ENCODE measurements around the gene LRP2. TPM values are rescaled to one million over a fixed set of nuclear protein-coding genes. Genes with fewer than 3 reads are reported as not detected.

Gene LRP2
- polyA plus RNA-seq, 2 of the 4 experiments (the other 2 are of a cell fraction): 0.04 TPM; not detected in 1

- no peak for ATAC-seq
- ChIA-PET POLR2A (no interaction called here), CTCF (no interaction called here)
- no peak overlapping the region for H3K4me2 ChIP-seq
- FAIRE-seq: no peak
- no peak overlapping the region for H3K4me3 ChIP-seq
- H3K27ac ChIP-seq: no peak overlapping the region
- no peaks in the 10 kb centered on the region for H3K9me3 ChIP-seq
- no peak for DNase-seq (ENCODE audit: low read depth in 1 of 2, low spot score in 1 of 2)
- H3K4me1 ChIP-seq: no peaks in the 10 kb centered on the region
- no peak for TF ChIP-seq POLR2A (IDR thresholded peaks at IDR 0.05; ENCODE audit: low read length)
- no peak for TF ChIP-seq GATA3 (IDR thresholded peaks at IDR 0.05; ENCODE audit: borderline replicate concordance)
- no peak for TF ChIP-seq HES2 (IDR thresholded peaks at IDR 0.05)
- TF ChIP-seq FOSB (CRISPR knock-in tag; IDR thresholded peaks at IDR 0.05): no peak
- TF ChIP-seq BHLHE40 (IDR thresholded peaks at IDR 0.05; ENCODE audit: low read depth, low read length): no peak
- TF ChIP-seq CEBPB (IDR thresholded peaks at IDR 0.05): no peak
- no peak for TF ChIP-seq MAZ (IDR thresholded peaks at IDR 0.05; ENCODE audit: borderline replicate concordance, low read depth, low read length)
- TF ChIP-seq RAD21 (conservative IDR thresholded peaks at IDR 0.05 in 1 of 2, IDR thresholded peaks at IDR 0.05 in 1 of 2): no peak
- TF ChIP-seq ESRRA (IDR thresholded peaks at IDR 0.05; ENCODE audit: borderline replicate concordance, low read length): no peak
- TF ChIP-seq PHF8 (IDR thresholded peaks at IDR 0.05; ENCODE audit: borderline replicate concordance, low read depth): no peak
- TF ChIP-seq JUN (IDR thresholded peaks at IDR 0.05): no peak
- TF ChIP-seq ZFP36 (IDR thresholded peaks at IDR 0.05; ENCODE audit: borderline replicate concordance, partially characterized antibody): no peak
- no peak for TF ChIP-seq HOXB13 (CRISPR knock-in tag; IDR thresholded peaks at IDR 0.05; ENCODE audit: low read depth)
These were observed 101.3 kb downstream of the LRP2 start for GRCh38 chr2:169260846-169261642.

GRCh38 chr2:169260246-169260645 lies 102.1 kb downstream of the LRP2 start:
- FAIRE-seq (no peak), DNase-seq (ENCODE audit: low read depth in 1 of 2, low spot score in 1 of 2) (peak in 1 of 2 experiments; percentile 18), ATAC-seq (peak in 1 of 2 experiments; percentile 37; a peak in 2 of 6 replicates)
- Histone ChIP-seq H3K9me3 (no peaks in the 10 kb centered on the region), H3K27ac (no peak overlapping the region), H3K4me2 (no peak overlapping the region), H3K4me1 (no peaks in the 10 kb centered on the region), H3K4me3 (no peak overlapping the region)
- ChIA-PET POLR2A (no interaction called here), CTCF (no interaction called here)
- TF ChIP-seq E2F6 (IDR thresholded peaks at IDR 0.05; ENCODE audit: borderline replicate concordance, low read depth) (no peak), BCL3 (IDR thresholded peaks at IDR 0.05) (no peak), POLR2AphosphoS2 (conservative IDR thresholded peaks at IDR 0.05; ENCODE audit: low read length) (no peak), CHD2 (IDR thresholded peaks at IDR 0.05; ENCODE audit: low read length, partially characterized antibody) (no peak), NPAS2 (CRISPR knock-in tag; IDR thresholded peaks at IDR 0.05; ENCODE audit: borderline replicate concordance) (no peak), RARB (CRISPR knock-in tag; IDR thresholded peaks at IDR 0.05) (no peak), HDAC2 (IDR thresholded peaks at IDR 0.05) (no peak)
- 13% methylated on average over 1 of the region's 1 CpG for WGBS (ENCODE audit: missing lambda C conversion rate)

- ATAC-seq: no peak
- no peak for FAIRE-seq
- ChIA-PET POLR2A (no interaction called here), CTCF (no interaction called here)
- no peak overlapping the region for H3K4me3 ChIP-seq
- no peak for DNase-seq (ENCODE audit: low read depth in 1 of 2, low spot score in 1 of 2)
- TF ChIP-seq ZC3H11A (IDR thresholded peaks at IDR 0.05) (no peak), MAX (IDR thresholded peaks at IDR 0.05) (no peak)
- no peaks in the 10 kb centered on the region for H3K9me3 ChIP-seq
- H3K4me1 ChIP-seq: no peaks in the 10 kb centered on the region
- WGBS (ENCODE audit: missing lambda C conversion rate): 12% methylated on average over 5 of the region's 5 CpGs
- H3K4me2 ChIP-seq: no peak overlapping the region
- no peak overlapping the region for H3K27ac ChIP-seq
These were observed 102.9 kb downstream of the LRP2 start for GRCh38 chr2:169259402-169259801.
